Fibroblast of the aortic adventitia (primary cell): Measurements from ENCODE around the gene MYH9. TPM values are rescaled to one million over a fixed set of nuclear protein-coding genes. Genes with fewer than 3 reads are reported as not detected.
A peak's percentile ranks its signal among the peaks of the same experiment; 100 is the strongest.
"Not testable (repeated sequence)": the region's sequence is repeated elsewhere in the genome, so short reads cannot be mapped to it uniquely, and the experiment has no call there.

ENCODE experiments used
- DNase-seq: peaks from one replicate; pipeline ENCODE4 v3.0.0-alpha.2; 2010; ENCODE audit warnings: low read depth
- H3K4me3 ChIP-seq: 2 replicates; pipeline ENCODE4 v1.5.1; 2011; ENCODE audit warnings: low read depth, mild to moderate bottlenecking, control low read depth, low read length, moderate library complexity
- CTCF ChIP-seq: IDR thresholded peaks from 2 replicates; pipeline ENCODE4 v1.5.1; 2011; ENCODE audit warnings: mild to moderate bottlenecking, low read length, control low read depth, inconsistent platforms; ENCODE audit not compliant: insufficient read depth
- total RNA-seq: library from RNA; depleted of rRNA; stranded (reverse); fragments of >200 nt; gene quantifications from 2 replicates; pipeline ENCODE4 v1.2.3, GENCODE V29; 2012; ENCODE audit warnings: low replicate concordance

MYH9 gene
- total RNA-seq, 1 donor, result 339 TPM

DNA sequence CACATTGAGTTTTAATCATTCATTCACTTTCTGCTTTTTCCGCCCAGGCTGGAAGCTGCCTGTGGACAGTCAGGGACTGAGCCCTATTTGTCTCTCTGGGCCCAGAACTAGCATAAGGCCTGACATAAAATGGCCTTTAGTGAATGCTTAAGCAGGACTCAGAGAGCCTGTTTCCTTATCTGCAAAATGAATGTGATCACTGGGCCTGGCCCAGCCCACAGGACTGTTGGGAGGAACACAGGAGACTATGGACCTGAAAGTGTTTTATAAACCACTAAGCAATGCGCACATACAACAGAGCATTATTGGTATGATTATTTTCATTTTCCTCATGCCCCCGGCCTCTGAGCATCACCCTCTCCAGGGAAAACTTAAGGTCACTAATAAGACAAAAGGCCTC, 3.9 kb upstream of the MYH9 start:
- no peak overlapping the region for H3K4me3 ChIP-seq
- no peak for DNase-seq
- TF ChIP-seq CTCF, result no peak

DNA sequence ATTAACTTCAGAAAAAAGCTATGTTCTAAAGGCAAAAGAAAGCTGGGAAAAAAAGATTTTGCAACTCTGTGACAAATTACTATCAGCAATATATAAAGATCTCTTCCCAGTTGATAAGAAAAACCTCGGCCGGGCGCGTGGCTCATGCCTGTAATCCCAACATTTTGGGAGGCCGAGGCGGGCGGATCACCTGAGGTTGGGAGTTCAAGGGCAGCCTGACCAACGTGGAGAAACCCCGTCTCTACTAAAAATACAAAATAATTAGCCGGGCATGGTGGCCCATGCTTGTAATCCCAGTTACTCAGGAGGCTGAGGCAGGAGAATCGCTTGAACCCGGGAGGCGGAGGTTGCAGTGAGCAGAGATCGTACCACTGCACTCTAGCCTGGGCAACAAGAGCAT, 1.4 kb upstream of the MYH9 start:
- not testable (repeated sequence) for H3K4me3 ChIP-seq

GRCh38 chr22:36387709-36387958, 133 bp downstream of the MYH9 start:
- peak overlapping the region; percentile 86 for H3K4me3 ChIP-seq
- no peak for TF ChIP-seq CTCF
- no peak for DNase-seq

More for the DNA sequence above, 1.4 kb upstream of the MYH9 start:
- not testable (repeated sequence) for DNase-seq

GRCh38 chr22:36386900-36387708, 663 bp downstream of the MYH9 start:
- TF ChIP-seq CTCF, result no peak
- DNase-seq, result no peak
- H3K4me3 ChIP-seq, result peak overlapping the region; percentile 86

DNA sequence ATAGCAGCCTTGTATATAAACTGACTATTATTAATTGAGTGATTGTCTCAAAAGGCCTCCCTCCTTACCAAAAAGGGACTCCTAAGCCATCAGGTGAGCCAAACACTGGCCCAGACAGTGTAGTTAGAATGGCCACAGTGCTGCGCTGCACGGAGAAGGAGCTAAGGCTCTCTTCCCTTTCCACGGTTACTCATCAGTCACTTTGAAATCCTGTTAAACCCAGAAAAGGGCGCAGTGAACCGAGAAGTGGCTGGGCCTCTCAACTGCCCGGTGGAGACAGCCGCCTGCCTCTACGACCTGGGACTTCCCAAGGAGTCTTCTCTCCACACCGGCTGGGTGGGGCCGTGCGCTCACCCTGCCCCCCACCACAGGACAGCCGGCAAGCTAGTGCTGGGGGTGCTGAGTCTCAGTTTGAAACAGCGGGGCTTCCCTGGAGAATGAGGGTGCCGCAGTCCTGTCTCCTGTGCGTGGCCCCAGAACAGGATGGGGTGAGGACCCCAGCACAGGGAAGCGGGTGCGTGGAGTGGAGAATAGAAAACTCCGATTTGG, 1.3 kb downstream of the MYH9 start:
- peak overlapping the region; percentile 86 for H3K4me3 ChIP-seq
- no peak for TF ChIP-seq CTCF
- DNase-seq, result peak; percentile 48

DNA sequence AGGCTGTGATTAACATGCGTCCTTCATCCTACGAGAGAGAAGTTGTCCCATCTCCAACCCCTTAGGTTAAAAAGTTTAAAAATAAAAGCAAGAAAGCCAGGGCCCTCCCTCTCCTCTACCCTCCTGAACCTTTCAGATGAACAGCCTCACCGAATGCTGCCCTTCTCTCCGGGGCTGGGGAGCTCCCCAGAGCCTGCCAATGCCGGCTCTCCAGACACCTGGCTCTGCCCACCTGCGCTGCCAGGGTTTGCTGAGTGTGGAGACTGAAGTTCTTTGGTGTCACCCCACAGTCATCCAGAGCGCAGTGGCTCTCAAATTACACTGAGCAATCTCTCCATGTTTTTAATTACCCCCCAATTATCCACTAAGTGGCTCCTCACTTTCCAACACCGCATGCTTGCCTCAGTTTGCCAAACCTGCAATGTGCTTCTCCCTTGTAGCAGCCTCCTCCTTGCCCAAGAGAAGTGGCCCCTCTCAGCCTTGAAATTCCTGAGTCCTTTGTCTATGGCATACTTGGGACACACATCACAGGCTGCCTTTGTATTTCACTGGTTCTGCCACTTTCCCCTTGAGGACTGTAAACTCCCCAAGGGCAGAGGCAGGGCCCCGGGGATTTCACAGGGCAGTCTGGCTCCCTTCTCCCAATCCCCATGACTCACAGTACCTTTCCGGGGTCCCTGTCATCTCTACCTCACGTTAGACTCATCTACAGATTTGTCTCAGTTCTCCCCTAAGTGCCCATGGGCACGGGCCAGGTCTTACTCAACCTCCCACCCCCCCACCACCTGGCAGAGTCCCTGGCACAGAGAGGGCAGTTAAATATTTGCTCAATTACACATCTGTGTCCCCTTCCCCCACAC, 2.0 kb downstream of the MYH9 start:
- peak overlapping the region; percentile 86 for H3K4me3 ChIP-seq
- no peak for TF ChIP-seq CTCF
- DNase-seq, result no peak
